Measurements from ENCODE around the gene INTS6.

INTS6 gene

DNA sequence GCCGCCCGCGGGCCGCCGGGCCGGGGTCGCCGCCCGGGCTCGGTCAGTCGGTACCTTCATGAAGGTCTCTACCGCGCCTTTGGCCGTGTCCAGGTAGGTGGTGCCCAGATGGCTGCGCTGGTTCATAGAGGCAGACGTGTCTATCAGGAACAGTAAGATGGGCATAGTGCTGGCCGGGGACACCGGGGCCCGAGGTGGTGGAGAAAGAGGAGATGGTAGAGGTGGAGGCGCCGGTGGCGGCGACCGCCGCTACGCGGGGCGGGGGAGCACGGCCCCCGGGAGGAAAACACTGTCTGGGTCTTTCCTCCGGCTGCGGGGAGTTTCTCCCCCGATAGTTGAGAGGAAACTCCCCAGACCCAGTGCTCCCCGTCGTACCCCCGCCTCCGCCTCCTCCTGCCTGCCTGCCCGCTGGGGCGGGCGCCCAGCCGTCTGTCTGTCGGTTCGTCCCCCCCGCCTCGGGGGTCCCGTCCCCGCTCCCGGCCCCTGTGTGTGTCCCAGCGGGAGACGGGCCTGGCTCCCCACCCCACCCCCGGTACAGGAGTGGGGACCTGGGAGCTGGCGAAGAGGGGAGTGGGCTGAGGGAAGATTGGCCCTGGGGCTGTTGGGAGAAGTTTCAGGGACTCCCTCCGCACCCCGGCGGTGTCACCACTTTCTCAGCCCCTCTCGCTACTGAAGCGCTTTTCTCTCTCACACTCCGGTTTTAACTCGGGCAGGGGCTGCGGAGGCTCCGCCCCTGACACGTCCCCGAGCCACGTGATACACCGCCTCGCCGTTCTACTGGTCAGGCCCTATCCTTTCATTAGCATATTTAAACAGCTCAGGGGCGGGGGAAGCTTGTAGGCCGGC is at the start of gene INTS6:
INTS6 (minus strand) TSS at position 676 of the 846 bp plus-strand sequence; CDS start at position 165, 511 bp downstream.
- H3K9me3 ChIP-seq (replicated peaks in 1 of 11), result peaks cover 12 to 25% (median 21%) of the 10 kb centered on the region in 11 experiments
- H3K4me2 ChIP-seq, result peak within 1 kb of the TSS; percentile 79 to 97 (median 91)
- H3K27me3 ChIP-seq, result no peaks in the 10 kb centered on the region
- H3K36me3 ChIP-seq, result peaks cover 39 to 62% (median 48%) of the 10 kb centered on the region in 11 experiments
- peak within 1 kb of the TSS; percentile 90 to 98 (median 92) for H3K4me3 ChIP-seq
- peaks cover 22 to 48% (median 36%) of the 10 kb centered on the region in 10 experiments for H3K4me1 ChIP-seq
- peaks cover 0 to 12% (median 0%) of the 10 kb centered on the region in 11 experiments; a peak in 4 of 22 replicates for H4K20me1 ChIP-seq
- H3K27ac ChIP-seq, result peak within 1 kb of the TSS; percentile 98 to 100 (median 99)
- H3K9ac ChIP-seq, result peak within 1 kb of the TSS; percentile 99 to 100 (median 99)
- no peak for TF ChIP-seq Cebpa-rat (IDR thresholded peaks at IDR 0.05)

- no peaks in the 10 kb centered on the region for H3K27me3 ChIP-seq
- H4K20me1 ChIP-seq, result no peaks in the 10 kb centered on the region
- H3K9ac ChIP-seq, result no peak overlapping the region
- H3K4me1 ChIP-seq, result peaks cover 0 to 16% (median 2%) of the 10 kb centered on the region in 10 experiments; a peak in 9 of 20 replicates
- no peaks in the 10 kb centered on the region for H3K36me3 ChIP-seq
- H3K27ac ChIP-seq, result 0 out of 22 replicates have a peak overlapping the region, but pooled peaks of 1 of the 11 experiments have one; percentile 23
- no peak overlapping the region for H3K4me3 ChIP-seq
- peaks cover 0 to 5% (median 0%) of the 10 kb centered on the region in 11 experiments; a peak in 1 of 22 replicates for H3K9me3 ChIP-seq (replicated peaks in 1 of 11)
- TF ChIP-seq Cebpa-rat (IDR thresholded peaks at IDR 0.05), result no peak
- peak overlapping the region in 3 of 11 experiments; percentile 49 to 61 (median 51); a peak in 3 of 22 replicates for H3K4me2 ChIP-seq
Measured at GRCh38 chr13:51502153-51502651, 49.4 kb upstream of the INTS6 start.

DNA sequence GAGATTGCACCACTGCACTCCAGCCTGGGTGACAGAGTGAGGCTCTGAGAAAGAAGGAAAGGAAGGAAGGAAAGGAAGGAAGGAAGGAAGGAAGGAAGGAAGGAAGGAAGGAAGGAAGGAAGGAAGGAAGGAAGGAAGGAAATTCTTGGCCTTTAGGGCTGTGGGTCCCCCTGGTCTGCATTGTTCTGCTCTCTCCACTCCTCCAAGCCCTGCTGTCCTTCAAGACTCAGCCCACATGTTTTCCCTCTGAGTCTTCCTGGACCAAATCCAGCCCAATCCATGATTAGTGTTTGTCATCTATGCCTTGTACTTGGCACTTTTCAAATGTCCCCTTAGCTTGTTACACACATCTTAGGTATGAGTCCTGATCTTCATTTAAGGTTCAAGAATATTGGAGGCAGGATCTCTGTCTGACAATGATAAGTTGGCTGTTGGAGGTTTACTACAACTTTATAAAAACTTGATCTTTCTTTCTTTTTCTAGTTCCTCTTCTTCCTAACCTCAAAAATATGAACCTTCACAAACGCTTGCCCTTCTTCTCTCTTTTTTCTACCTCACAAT is 48.8 kb upstream of the INTS6 start:
- peak overlapping the region in 2 of 11 experiments; percentile 3 to 23; a peak in 1 of 22 replicates for H3K27ac ChIP-seq
- no peak overlapping the region for H3K4me3 ChIP-seq
- no peaks in the 10 kb centered on the region for H3K27me3 ChIP-seq
- H3K9me3 ChIP-seq (replicated peaks in 1 of 11), result peaks cover 0 to 5% (median 0%) of the 10 kb centered on the region in 11 experiments; a peak in 1 of 22 replicates
- H3K36me3 ChIP-seq, result no peaks in the 10 kb centered on the region
- H4K20me1 ChIP-seq, result no peaks in the 10 kb centered on the region
- H3K9ac ChIP-seq, result no peak overlapping the region
- TF ChIP-seq Cebpa-rat (IDR thresholded peaks at IDR 0.05), result no peak
- peaks cover 0 to 16% (median 2%) of the 10 kb centered on the region in 10 experiments; a peak in 9 of 20 replicates for H3K4me1 ChIP-seq
- H3K4me2 ChIP-seq, result peak overlapping the region in 5 of 11 experiments; percentile 16 to 61 (median 49); a peak in 7 of 22 replicates

GRCh38 chr13:51501096-51501495 is 48.3 kb upstream of the INTS6 start:
- Histone ChIP-seq H3K36me3 (no peaks in the 10 kb centered on the region), H3K4me1 (peaks cover 0 to 16% (median 2%) of the 10 kb centered on the region in 10 experiments; a peak in 9 of 20 replicates), H3K27me3 (no peaks in the 10 kb centered on the region), H3K4me2 (no peak overlapping the region), H4K20me1 (no peaks in the 10 kb centered on the region), H3K9me3 (replicated peaks in 1 of 11) (peaks cover 0 to 5% (median 0%) of the 10 kb centered on the region in 11 experiments; a peak in 1 of 22 replicates), H3K4me3 (no peak overlapping the region), H3K9ac (no peak overlapping the region), H3K27ac (no peak overlapping the region)
- no peak for TF ChIP-seq Cebpa-rat (IDR thresholded peaks at IDR 0.05)

DNA sequence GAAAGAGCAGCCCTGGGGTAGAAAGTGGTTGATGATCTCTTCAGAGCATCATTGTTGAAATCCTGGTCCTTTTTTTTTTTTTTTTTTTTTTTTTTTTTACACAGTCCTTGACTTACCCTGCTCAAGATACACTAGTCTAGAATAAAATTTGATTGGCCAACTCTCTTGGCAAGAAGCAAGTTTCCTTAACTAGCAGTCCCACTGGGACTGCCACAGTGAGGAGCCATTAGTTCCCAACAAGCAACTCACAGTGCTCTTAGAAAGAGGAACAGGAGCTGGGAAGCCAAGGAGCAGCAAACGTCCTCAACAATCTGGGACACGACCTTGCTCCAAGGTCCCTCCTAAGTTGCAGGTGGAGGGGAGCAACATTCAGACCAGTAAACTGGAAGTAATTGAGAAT is 47.9 kb upstream of the INTS6 start:
- no peak overlapping the region for H3K4me3 ChIP-seq
- peaks cover 0 to 5% (median 0%) of the 10 kb centered on the region in 11 experiments; a peak in 1 of 22 replicates for H3K9me3 ChIP-seq (replicated peaks in 1 of 11)
- no peaks in the 10 kb centered on the region for H3K36me3 ChIP-seq
- H4K20me1 ChIP-seq, result no peaks in the 10 kb centered on the region
- H3K4me2 ChIP-seq, result no peak overlapping the region
- no peak overlapping the region for H3K27ac ChIP-seq
- peaks cover 0 to 16% (median 2%) of the 10 kb centered on the region in 10 experiments; a peak in 9 of 20 replicates for H3K4me1 ChIP-seq
- H3K27me3 ChIP-seq, result no peaks in the 10 kb centered on the region
- no peak for TF ChIP-seq Cebpa-rat (IDR thresholded peaks at IDR 0.05)
- no peak overlapping the region for H3K9ac ChIP-seq

DNA sequence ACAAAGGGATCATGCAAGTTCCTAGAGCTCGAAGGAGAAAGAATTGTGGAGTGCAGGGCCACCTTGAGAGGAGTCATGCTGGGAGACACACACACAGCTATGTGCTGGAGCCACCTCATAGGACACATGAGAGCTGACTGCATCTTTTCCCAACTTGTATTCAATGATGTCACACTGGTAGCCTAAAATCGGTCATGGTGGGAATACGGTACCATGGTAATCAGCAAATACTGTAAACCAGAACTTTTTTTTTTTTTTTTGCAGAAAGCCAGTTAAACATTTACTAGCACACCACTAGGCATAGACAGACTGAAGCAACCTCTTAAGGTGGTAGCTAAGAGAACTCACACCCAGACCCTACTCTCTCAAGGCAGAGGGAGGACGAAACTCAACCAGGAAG is 47.0 kb upstream of the INTS6 start:
- Histone ChIP-seq H3K4me1 (peaks cover 0 to 16% (median 2%) of the 10 kb centered on the region in 10 experiments; a peak in 9 of 20 replicates), H3K27me3 (no peaks in the 10 kb centered on the region), H3K27ac (no peak overlapping the region), H3K9ac (no peak overlapping the region), H3K4me2 (no peak overlapping the region), H3K36me3 (no peaks in the 10 kb centered on the region), H3K9me3 (replicated peaks in 1 of 11) (peaks cover 0 to 5% (median 0%) of the 10 kb centered on the region in 11 experiments; a peak in 1 of 22 replicates), H3K4me3 (no peak overlapping the region), H4K20me1 (no peaks in the 10 kb centered on the region)
- no peak for TF ChIP-seq Cebpa-rat (IDR thresholded peaks at IDR 0.05)

- Histone ChIP-seq H3K4me1 (no peaks in the 10 kb centered on the region), H3K9me3 (replicated peaks in 1 of 11) (peaks cover 0 to 5% (median 0%) of the 10 kb centered on the region in 11 experiments; a peak in 1 of 22 replicates), H3K27ac (no peak overlapping the region), H3K9ac (no peak overlapping the region), H3K27me3 (no peaks in the 10 kb centered on the region), H3K4me3 (no peak overlapping the region), H3K36me3 (no peaks in the 10 kb centered on the region), H3K4me2 (no peak overlapping the region), H4K20me1 (no peaks in the 10 kb centered on the region)
- TF ChIP-seq Cebpa-rat (IDR thresholded peaks at IDR 0.05), result no peak
Measured at GRCh38 chr13:51495316-51495715, 42.5 kb upstream of the INTS6 start.

GRCh38 chr13:51494156-51494555 is 41.3 kb upstream of the INTS6 start:
- H3K27me3 ChIP-seq, result no peaks in the 10 kb centered on the region
- H3K27ac ChIP-seq, result no peak overlapping the region
- H3K36me3 ChIP-seq, result no peaks in the 10 kb centered on the region
- H3K9ac ChIP-seq, result no peak overlapping the region
- no peak overlapping the region for H3K4me3 ChIP-seq
- H4K20me1 ChIP-seq, result no peaks in the 10 kb centered on the region
- H3K4me1 ChIP-seq, result no peaks in the 10 kb centered on the region
- no peaks in the 10 kb centered on the region for H3K9me3 ChIP-seq (replicated peaks in 1 of 11)
- TF ChIP-seq Cebpa-rat (IDR thresholded peaks at IDR 0.05), result no peak
- H3K4me2 ChIP-seq, result no peak overlapping the region

DNA sequence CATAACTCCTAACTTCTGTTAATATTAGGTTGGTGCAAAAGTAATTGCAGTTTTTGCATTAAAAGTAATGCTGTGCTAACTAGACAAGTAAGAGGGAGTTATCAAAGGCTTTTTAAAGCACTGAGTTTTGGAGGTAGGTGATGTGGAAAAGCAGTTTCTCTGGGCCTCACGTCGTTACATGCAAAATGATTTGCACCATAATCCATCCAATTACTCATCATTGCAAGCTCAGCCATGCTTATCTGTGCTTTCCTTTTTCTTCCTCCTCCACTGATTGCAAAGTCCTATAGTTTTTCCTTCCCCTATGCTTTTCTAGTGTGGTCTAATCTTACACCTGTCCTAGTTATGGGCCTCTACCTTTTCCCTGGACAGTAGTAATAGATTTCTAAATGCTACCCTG is 35.4 kb upstream of the INTS6 start:
- no peaks in the 10 kb centered on the region for H4K20me1 ChIP-seq
- H3K4me1 ChIP-seq, result no peaks in the 10 kb centered on the region
- TF ChIP-seq Cebpa-rat (IDR thresholded peaks at IDR 0.05), result no peak
- no peak overlapping the region for H3K9ac ChIP-seq
- no peaks in the 10 kb centered on the region for H3K27me3 ChIP-seq
- H3K9me3 ChIP-seq (replicated peaks in 1 of 11), result peaks cover 0 to 20% (median 15%) of the 10 kb centered on the region in 11 experiments; a peak in 14 of 22 replicates
- no peaks in the 10 kb centered on the region for H3K36me3 ChIP-seq
- no peak overlapping the region for H3K4me2 ChIP-seq
- no peak overlapping the region for H3K4me3 ChIP-seq
- H3K27ac ChIP-seq, result no peak overlapping the region

Data from BLaER1 treated with 17β-estradiol and CSF1 and Interleukin-3, amounts not matched to agents 10 nM and 100 nM (cell line).